Adipose tissue (tissue), 3 donors: ENCODE measurements around the gene SLC37A1. TPM values are rescaled to one million over a fixed set of nuclear protein-coding genes. Genes with fewer than 3 reads are reported as not detected.

Experiments
- H3K27ac ChIP-seq: one replicate; pipeline ENCODE4 v1.5.1; 2013; ENCODE audit warnings: low read depth, low read length
- WGBS, 3 donors: extraction: QIAGEN DNeasy Blood & Tissue Kit; methylation state at CpG; one replicate each; pipeline ENCODE4 v1.1.7; 2013; 5-methylcytosine and 5-hydroxymethylcytosine counted together
- polyA plus RNA-seq, 3 donors: library from polyadenylated mRNA; stranded (reverse); fragments of 200-250 nt; gene quantifications; one replicate each; pipeline ENCODE4 v1.2.3, GENCODE V29; 2013
- donor health status: healthy with polysubstance abuse.
- donor health status: Bipolar disorder and iron deficiency.
- donor health status: healthy.

SLC37A1 gene
- polyA plus RNA-seq, 3 donors, result 3.7 to 4.6 (median 4.4) TPM

DNA sequence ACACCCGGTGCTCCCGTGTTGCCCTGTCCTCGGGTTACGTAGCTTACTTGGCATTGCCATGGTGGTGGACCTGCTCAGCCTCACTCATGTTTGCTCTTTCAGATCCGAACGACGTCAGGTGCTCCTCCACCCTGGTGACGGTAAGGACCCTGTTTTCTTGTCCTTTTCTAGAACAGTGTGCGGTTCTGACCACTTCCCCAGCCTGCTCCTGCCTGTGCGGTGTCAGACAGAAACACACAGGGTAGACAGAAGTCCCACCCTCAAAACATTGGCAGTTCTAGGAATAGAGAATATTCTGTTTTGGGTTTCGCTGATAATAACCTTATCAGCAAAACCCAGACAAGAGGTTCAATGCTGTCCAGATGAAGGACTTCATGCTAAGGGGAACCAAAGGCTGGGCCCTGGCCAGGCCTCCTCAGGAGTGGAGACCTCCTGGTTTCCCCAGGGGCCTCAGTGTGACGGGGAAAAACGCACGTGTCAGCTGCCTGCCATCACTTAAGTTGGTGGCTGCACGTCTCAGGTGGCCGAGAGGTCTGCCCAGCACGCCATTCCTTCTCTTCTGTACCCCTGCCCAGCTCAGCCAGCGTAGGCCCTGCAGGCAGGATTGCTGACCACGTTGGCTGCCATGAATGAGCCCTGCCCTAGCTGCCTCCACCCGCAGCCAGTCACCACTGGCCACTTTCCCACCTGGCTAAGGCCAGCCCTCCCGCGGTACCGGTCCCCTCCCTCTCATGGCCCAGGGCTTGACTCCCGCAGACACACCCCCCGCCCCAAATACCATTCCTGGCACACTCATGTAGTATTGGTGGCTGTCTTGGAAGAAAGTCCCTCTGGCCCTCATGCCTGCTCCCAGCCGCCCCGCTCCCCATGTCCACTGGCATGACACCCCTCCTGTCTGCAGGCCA is 33.6 kb downstream of the SLC37A1 start:
- 92 to 93% (median 93%) methylated on average over 27 of the region's 27 CpGs for WGBS, 3 donors
- H3K27ac ChIP-seq, result no peak overlapping the region

DNA sequence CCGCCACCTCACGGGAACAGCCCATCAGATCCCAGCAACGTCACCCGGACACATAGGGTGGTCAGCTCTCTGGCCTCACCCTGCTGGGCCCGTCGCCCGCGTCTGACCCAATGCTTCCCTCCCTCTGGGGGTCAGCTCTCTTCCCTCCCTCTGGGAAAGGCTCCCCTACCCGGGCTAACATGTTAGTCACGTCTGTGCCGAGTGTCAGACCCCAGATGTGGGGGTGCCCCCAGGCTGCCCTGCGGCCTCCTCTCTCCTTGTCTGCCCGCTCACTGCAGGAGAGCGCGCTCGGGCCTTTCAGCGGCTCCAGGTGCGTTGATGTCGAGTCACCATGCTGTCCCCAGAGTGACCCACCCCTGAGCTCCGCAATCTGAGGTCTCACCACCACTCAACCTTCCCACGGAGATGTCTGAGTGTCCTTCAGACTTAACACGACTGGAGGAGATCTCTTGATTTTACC is 34.3 kb downstream of the SLC37A1 start:
- H3K27ac ChIP-seq, result no peak overlapping the region
- 95 to 97% (median 95%) methylated on average over 21 to 22 of the region's 22 CpGs for WGBS, 3 donors

DNA sequence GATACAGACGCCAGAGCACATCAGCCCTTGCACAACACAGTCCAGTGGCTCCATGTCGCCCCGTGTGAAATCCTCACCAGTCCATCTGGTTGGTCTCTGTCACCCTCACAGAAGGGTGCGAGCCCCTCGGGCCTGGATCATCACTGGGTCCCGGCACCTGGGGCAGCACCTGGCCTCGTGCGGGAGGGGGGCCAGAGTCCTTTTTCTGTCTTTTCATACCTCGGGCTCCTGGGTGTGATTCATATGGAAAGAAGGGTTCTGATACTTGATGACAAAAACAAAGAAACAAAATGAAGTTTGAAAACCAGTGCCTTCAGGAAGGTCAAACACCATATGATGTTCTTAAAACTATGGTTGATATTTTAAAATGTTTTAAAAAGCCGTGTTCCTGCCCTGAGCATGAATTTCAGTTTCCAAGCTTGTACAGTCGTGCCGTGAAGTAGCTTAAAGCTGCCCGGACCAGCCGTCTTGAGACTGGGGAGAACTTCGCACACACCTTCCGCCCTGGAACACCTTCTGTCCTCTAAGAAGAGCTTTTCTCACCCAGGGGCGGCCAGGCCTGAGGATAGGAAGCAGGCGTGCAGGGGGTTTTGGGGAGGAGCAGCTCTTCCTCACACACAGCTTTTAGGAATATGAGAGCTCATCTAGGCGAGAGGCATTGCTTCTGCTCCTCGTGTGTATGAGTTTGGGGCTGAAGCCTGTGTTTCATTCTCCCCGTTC is 35.2 kb downstream of the SLC37A1 start:
- WGBS, 3 donors, result 86 to 97% (median 88%) methylated on average over 21 of the region's 21 CpGs
- no peak overlapping the region for H3K27ac ChIP-seq

DNA sequence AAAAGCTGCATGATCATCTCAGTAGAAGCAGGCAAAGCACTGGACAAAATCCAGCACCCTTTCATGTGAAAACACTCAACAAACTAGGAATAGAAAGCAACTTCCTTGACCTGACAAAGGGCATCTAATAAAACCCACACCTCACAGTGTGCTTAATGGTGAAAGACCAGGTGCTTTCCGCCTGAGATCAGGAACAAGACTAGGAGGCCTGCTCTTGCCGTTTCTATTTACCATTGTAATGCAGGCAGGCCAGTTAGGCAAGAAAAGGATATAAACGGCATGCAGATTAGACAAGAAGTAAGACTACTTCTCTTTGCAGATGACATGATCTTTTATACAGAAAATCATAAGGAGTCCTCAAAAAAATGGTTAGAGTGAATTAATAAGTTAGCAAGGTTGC is 37.2 kb downstream of the SLC37A1 start:
- WGBS, 3 donors, result 59 to 90% (median 81%) methylated on average over 3 of the region's 3 CpGs
- no peak overlapping the region for H3K27ac ChIP-seq

DNA sequence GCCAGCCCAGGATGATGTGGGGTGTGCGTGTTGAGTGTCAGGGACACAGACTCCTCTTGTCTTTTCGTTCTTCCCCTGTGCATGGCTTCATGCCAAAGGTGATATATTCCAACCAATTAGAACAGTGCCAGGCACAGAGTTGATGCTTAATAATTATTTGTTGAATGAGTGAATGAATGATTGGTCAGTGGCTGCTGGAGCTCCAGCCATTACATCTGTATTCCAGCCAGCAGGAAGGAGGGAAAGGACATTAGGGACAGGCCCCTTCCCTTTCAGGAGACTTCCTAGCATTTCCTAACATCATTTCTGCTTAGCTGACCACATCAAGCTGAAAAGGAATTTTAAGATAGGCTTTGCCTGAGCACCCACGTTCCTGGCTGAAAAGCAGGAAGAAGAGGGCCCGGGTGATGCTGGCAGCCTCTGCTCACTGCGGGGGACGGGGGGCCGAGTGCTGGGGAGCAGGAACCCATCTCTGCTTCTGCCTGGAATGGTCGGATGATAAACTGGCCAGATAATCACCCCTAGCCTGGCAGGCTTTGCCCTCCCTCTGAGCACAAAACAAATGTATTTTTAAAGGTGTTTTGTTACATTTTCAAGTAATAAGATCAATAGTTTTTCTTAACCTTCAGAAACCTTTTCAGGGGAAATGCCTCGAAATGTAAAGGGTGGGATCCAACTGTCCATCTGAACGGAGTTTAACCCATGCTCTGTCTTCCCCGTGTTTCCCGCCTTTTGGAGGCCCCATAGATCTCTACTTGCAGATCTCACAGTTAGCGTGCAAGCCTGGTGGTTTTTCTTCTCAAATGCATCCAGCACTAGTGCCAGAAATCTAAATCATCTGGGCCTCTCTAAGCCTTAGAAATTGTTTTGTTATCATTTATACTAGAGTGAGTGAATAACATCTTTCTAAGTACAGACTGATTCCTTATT is 39.0 kb downstream of the SLC37A1 start:
- H3K27ac ChIP-seq, result no peak overlapping the region
- 83 to 86% (median 85%) methylated on average over 13 of the region's 13 CpGs for WGBS, 3 donors

DNA sequence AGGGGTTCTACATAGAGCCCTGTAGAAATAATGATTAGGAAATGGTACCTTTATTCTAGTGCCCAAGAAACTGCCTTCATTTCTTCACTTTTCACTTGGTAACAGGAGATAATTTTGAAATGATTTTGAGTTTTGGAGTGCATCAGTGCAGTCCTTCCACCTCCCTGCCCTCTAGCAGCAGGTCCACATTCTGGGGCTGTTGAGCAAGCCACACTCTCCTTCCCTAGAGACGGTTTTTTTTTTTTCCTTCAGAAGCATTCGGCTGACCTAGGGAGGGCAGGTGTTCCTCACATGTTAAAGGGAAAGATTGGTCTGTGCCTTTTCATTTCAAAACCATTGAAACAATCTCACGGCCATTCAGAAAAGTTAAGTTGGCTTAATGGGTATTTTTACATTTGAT is 39.8 kb downstream of the SLC37A1 start:
- H3K27ac ChIP-seq, result no peak overlapping the region
- 69 to 85% (median 72%) methylated on average over 3 of the region's 3 CpGs for WGBS, 3 donors

DNA sequence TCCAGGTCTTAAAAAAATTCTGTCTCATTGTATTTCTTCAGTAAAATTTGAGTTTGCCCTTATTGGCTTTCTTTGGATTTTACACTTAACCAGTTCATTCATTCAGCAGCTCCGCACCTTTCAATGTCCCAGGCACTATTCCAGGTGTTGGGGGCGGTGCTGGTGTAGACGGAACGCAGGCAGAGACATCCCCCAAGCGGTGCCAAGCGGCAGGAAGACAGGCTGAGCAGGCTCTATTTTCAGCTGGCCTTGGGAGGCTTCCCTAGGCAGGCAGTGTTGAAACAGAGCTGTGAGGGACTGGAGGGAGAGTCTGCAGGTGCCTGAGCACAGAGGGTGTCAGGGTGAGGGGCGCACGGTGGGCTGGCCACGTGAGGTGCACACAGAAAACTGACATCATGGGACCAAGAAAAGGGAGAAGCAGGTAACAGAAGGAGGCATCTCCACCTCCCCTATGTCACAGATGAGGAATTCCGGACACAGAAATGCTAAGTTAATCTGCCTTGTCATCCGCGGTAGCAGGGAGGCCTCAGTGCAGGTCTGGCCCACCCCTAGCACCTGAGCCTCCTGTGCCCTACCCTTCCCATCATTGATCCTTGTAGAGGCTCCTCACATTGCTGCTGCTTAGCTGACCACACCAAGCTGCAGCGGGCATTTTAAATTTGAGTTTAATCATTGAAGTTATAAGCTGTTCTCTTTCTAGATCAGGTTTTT is 40.8 kb downstream of the SLC37A1 start:
- H3K27ac ChIP-seq, result no peak overlapping the region
- WGBS, 3 donors, result 78 to 89% (median 88%) methylated on average over 10 to 13 of the region's 13 CpGs

DNA sequence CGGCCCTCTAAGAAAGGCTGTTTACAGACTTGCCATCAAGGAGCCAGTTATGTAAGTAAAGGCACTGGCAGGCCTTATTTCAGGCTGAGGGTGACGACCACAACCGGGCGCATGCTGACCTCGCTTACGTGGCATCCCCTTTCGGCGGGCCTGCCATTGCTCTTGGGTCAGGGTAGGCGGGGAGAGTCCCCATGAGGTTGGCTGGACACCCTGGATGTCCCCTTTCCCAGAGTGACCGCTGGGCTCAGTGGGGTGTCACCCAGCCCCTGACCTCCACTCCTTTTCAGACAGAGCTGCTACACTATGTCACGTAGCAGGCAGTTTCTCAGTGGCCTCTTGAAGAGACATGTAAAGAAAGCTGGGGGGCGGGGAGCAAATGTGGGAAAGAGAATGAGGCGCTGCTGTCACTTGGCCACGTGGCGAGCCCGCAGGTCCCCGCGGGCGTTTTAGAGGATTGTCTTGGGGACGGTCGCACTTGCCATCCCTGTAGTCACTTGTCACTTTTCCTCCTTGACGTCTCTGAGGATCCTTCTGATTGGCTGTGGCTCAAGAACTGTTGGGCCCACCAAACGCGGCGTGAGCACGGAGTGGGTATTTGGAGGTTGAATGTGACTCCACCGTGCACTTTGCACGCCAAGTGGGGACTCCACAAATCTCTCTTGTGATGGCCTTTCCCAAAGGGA is 42.2 kb downstream of the SLC37A1 start:
- 93 to 95% (median 94%) methylated on average over 28 of the region's 28 CpGs for WGBS, 3 donors
- no peak overlapping the region for H3K27ac ChIP-seq

DNA sequence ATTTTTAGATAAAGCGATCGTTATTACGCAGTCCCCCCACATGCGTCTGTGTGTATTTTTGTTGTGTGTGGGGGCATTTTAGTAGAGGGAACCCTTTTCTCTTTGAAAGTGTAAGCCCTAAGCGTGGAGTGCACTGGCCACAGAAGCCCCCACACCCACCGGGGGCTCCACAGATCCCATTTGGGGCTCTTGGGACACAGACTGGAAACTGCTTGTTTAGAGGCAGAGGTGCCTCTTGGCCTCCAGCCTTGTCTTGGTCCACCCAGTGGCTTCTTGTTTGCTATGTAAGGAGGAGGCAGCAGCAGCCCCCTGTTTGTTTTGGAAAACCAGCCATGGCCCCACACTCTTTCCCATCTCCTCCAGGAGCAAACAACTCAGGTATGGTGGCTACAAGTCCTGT is 42.8 kb downstream of the SLC37A1 start:
- no peak overlapping the region for H3K27ac ChIP-seq
- WGBS, 3 donors, result 94 to 98% (median 97%) methylated on average over 6 of the region's 6 CpGs

DNA sequence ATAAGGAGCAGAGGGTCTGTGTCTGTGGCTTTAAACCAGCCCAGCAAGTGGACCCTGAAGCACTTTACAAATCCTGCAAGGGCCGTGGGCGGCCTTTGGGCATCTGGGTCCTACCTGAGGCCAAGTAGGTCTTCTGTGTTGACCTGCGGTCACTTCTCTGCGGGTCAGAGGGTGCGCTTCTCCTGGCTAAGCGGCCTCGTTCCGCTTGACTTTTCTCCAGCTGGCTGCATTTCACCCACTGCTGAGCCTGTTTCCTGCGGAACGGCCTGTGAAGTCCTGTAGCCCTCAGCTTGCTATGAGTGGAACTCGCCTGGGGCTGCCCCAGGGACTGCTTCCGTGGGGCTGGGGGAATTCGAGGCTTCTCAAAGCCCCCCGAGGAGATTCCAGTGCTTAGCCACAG is 43.3 kb downstream of the SLC37A1 start:
- WGBS, 3 donors, result 85 to 89% (median 88%) methylated on average over 14 of the region's 14 CpGs
- no peak overlapping the region for H3K27ac ChIP-seq

DNA sequence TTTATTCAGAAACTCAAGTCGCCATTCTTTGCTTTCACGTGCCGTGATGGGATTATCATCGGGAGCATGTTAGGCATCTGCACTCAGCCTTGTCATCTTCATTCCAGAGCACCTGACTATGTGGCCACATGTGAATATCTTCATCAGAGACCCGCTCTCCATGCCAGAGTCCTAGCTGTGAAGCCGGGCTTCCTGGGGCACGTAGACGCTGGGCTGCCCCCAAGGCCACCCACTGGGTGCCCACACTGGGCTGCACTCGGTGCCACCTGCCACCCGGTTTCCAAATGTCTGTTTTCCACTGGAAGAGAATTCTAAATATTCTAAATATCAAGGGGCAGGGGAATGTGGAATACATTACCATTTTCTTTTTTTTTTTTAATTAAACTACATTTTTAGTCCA is 43.8 kb downstream of the SLC37A1 start:
- no peak overlapping the region for H3K27ac ChIP-seq
- WGBS, 3 donors, result 93 to 96% (median 96%) methylated on average over 10 of the region's 10 CpGs

DNA sequence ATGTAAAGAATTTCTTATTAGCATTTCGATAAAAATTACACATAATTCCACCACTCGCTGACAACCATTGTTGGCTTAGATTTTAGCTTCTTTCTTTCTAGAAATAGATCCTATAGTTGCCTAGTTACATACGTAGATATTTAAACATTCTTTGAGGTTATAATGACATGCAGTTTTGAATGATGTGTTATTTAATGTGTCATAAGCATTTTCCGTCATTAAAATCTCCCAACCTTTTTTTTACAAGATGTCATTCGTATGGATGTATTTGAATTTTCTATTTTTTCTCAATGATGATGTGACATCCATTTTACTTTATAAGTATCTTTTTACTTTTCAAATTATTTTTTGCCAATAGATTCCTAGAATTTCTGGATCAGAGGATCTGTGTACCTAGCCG is 44.7 kb downstream of the SLC37A1 start:
- WGBS, 3 donors, result 88 to 97% (median 95%) methylated on average over 6 of the region's 6 CpGs
- H3K27ac ChIP-seq, result no peak overlapping the region

DNA sequence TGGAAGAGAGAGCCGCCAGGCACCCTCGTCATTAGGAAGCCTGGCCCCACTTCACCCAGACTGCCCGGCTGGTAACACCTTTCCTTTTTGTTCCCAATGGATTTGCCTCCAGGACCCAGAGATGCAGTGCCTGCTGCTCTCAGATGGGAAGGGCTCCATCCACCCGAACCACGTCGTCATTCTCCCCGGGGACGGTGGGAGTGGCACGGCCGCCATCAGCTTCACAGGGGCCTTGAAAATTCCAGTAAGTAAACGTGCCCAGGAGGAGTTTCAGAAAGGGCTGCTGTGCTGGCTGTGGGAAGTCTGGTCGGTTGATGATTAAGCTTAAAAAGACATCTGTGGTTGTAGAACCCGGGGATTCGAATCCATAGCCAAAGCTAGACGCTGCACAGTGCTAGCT is 45.2 kb downstream of the SLC37A1 start:
- no peak overlapping the region for H3K27ac ChIP-seq
- WGBS, 3 donors, result 79 to 90% (median 89%) methylated on average over 15 of the region's 15 CpGs

DNA sequence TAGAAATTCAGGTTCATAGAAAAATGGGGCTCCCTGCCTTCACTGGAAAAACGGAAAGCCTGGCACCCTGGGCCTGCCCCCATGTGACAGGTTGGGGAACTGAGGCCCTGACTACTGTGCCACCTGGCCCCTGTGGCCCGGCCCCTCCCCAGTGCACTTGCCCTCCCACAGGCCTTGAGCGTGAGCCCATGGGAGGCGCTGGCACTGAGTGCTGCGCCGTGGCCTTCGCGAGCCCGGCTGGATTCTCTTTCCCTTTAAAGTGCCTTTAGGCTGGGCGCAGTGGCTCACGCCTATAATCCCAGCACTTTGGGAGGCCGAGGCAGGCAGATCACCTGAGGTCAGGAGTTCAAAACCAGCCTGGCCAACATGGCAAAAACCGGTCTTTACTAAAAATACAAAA is 45.7 kb downstream of the SLC37A1 start:
- WGBS, 3 donors, result 95 to 97% (median 95%) methylated on average over 13 of the region's 13 CpGs
- H3K27ac ChIP-seq, result no peak overlapping the region

DNA sequence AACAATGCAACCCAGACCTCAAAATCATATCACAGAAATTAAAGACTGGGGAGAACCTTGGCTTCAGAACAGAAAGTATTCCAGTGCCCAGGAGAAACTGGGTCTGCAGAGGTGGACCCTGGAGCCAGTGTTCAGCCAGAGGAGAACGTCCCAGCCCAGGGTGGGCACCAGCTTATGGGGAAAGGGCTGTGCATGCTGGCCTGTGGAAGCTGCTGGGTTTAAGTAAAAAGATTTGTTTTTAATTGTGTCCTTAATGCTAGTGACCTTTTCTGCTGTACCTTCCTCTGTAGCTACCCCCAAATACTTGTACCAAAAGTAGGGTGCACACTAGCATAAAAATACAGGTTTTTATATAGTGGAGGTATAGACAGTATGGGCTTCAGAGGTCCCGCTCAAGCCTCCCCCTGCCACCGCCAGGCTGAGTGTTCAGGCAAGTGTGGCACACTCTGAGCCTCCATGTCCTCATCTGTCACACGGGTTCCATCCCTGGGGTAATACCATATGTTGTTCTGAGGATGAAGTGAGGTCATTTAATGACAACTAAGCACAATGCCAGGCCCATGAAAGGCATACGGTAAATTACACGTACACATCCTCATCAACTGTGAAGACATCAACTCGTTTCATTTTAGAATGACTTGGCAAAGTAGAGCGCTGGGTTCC is 47.0 kb downstream of the SLC37A1 start:
- H3K27ac ChIP-seq, result no peak overlapping the region
- 90 to 95% (median 91%) methylated on average over 8 of the region's 8 CpGs for WGBS, 3 donors

DNA sequence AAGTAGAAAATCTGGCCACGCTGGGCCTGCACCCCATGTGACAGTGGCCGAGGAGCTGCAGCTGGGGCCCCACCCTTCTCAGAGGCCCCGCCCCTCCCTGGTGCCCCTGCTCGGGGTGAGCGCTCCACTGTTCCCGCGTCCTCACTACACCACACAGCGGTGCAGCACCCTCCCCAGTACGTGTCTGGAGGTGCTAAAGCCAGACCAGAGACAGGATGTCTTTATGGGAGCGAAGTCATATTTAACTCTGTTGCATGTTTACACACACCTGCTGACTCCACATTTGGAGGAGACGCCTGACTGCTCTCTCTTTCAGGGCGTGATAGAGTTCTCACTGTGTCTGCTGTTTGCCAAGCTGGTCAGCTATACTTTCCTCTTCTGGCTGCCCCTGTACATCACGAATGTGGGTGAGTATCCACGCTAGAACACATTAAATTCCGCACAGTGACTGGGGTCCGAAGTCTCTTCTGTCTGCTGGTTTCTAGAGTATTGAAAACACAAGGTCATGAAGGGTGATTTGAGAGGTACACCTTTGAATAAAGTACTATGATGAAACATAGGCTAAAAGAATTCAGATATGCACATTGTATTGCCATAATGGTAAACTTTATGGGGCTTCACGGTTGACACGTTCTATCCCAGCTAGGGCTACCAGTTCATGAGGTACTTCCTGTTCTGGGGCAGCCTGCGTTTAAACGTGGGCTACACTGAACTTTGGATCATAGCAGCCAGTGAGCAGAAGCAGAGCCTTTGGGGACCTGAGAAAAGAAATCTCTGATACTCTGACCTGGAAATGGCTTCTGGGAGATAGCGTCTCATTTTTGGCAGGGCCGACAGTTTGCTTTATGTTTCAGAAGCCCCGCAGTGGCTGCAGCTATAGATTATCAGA is 48.4 kb downstream of the SLC37A1 start:
- 76 to 80% (median 78%) methylated on average over 23 of the region's 23 CpGs for WGBS, 3 donors
- H3K27ac ChIP-seq, result no peak overlapping the region
